ENCODE data around the gene CPAMD8.
A peak's percentile ranks its signal among the peaks of the same experiment; 100 is the strongest.

CPAMD8 gene

GRCh38 chr19:16851031-16851712 is 175.4 kb downstream of the CPAMD8 start:
- DNase-seq (ENCODE audit: low read depth, low spot score): peak; percentile 47
- H3K4me3 ChIP-seq (ENCODE audit: low read depth, low read length): no peak overlapping the region
- in situ Hi-C loops (cut with HindIII; ENCODE audit: low sequenced_read_pairs): no loop called here
- no peak for TF ChIP-seq CTCF (IDR thresholded peaks at IDR 0.05; ENCODE audit: low read depth, low read length)

GRCh38 chr19:16850133-16850532 is 176.5 kb downstream of the CPAMD8 start:
- in situ Hi-C loops (cut with HindIII; ENCODE audit: low sequenced_read_pairs): no loop called here
- TF ChIP-seq CTCF (IDR thresholded peaks at IDR 0.05; ENCODE audit: low read depth, low read length): no peak
- DNase-seq (ENCODE audit: low read depth, low spot score): peak; percentile 40
- no peak overlapping the region for H3K4me3 ChIP-seq (ENCODE audit: low read depth, low read length)

GRCh38 chr19:16849168-16849567 is 177.4 kb downstream of the CPAMD8 start:
- no peak for DNase-seq (ENCODE audit: low read depth, low spot score)
- H3K4me3 ChIP-seq (ENCODE audit: low read depth, low read length): no peak overlapping the region
- no peak for TF ChIP-seq CTCF (IDR thresholded peaks at IDR 0.05; ENCODE audit: low read depth, low read length)
- in situ Hi-C loops (cut with HindIII; ENCODE audit: low sequenced_read_pairs): no loop called here

GRCh38 chr19:16847430-16847829 is 179.2 kb downstream of the CPAMD8 start:
- TF ChIP-seq CTCF (IDR thresholded peaks at IDR 0.05; ENCODE audit: low read depth, low read length): no peak
- no peak overlapping the region for H3K4me3 ChIP-seq (ENCODE audit: low read depth, low read length)
- in situ Hi-C loops (cut with HindIII; ENCODE audit: low sequenced_read_pairs): no loop called here
- no peak for DNase-seq (ENCODE audit: low read depth, low spot score)

- no peak for TF ChIP-seq CTCF (IDR thresholded peaks at IDR 0.05; ENCODE audit: low read depth, low read length)
- H3K4me3 ChIP-seq (ENCODE audit: low read depth, low read length): no peak overlapping the region
- in situ Hi-C loops (cut with HindIII; ENCODE audit: low sequenced_read_pairs): no loop called here
- DNase-seq (ENCODE audit: low read depth, low spot score): no peak
Measured at GRCh38 chr19:16846901-16847300, 179.7 kb downstream of the CPAMD8 start.

Data from astrocyte of the spinal cord (primary cell).